DMS79 treated with DMSO at 0.1 percent for 48 hours (cell line): ENCODE data around the gene TSPAN9.

Experiments
- DNase-seq: peaks from one replicate; lab custom pipeline; 2025; lab: John Stamatoyannopoulos, UW

TSPAN9 gene

GRCh38 chr12:3164454-3165077, 87.4 kb downstream of the TSPAN9 start:
- peak; percentile 10 for DNase-seq

GRCh38 chr12:3165078-3165980, 88.2 kb downstream of the TSPAN9 start:
- DNase-seq: no peak

DNA sequence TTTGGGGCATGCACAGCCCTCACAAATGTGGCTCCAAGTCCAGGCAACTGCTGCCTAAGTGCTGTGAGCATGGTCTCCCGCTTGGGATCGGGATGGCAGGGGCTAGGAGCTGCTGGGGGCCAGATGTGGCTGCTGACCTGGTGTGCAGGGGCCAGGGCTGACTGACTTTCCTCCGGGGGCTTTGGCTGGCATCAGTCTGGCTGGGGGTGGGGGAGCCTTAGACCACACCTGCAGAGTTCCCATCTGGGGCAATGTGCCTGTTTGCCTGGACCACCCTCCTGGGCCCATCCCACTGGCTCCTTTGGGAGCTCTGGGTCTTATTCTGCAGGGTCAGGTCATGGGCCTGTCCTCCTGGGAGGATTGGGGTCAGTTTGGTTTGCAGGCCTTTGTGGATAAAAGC, 90.5 kb downstream of the TSPAN9 start:
- DNase-seq: no peak

DNA sequence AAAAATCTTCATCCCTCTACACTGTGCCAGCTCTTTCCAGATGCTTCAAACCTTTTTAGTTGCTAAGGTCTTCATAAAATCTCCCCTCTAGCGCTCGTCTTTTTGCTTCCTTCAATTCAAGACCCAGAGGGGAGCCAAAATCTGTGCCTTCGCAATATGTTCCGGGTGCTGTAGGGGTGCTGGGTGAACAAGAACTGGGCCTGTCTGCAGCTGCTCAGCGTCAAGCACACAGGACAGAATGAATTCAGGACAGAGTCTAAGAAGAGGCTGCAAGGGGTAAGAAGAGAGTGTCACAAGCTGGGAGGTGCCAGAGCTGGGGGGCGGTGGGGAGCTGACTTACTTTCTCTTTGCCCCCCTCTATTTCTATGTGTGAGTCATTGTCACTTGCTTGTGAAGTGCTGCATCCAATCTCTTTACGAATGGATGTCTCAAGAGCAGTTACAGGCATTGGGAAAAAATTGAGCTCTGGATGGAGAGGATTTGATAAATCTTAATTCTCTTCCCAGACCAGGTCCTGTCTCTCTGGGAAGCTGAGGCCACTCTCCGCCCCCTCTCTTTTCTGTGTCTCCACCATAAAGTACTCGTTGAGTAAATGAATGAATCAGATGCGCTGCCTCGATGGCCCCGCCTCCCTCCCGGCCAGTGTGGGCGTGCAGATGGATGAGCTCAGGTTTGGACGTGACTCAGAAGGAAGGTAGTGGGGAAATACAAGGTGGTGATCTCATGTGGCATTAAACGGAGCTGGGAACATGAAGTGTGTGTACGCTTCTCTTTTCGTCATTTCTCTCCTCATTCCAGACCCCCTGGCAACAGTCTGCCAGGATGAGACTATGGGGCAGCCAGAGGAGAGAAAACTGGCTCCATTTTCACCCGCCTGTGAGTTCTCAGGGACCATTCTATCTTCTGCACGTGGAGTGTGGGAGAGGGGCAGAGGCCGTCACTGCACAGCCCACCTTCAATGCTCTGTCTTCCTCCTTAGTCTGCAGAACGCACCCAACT, 91.3 kb downstream of the TSPAN9 start:
- peak; percentile 23 for DNase-seq

DNA sequence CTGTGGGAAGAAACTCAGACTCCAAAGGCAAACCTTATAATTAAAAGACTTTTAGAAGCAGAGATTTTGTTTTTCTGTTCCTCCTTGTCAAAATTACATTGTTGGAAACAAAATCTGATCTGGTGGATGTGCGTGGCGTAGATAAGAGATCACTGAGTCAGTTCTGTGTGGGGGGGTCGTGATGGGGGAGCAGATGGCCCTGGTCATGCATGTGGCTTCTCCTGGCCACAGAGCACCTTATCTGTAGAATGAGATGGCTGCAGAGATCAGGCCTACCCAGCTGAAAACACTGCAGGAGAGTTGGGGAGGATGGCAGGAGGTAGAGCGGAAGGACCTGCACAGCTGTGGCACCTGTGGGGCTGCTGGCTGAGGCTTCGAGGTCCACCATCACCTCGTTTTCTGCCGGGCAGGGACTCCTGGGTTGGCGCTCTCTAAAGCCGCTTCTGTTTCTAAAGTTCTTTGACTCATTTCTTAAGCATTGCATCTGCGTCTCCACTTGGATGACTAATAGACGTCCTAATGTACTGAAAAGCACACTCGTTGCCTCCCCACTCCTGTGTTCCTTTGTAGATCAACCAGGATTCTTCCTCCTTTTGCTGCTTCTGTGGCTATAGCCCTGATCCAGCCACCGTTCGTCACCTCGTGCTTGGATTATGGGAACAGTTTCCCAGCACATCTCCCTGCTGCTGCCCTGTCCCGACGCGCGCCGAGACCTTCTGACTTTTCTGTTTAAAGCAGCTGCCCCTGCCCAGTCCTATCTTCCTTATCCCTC, 93.4 kb downstream of the TSPAN9 start:
- no peak for DNase-seq

DNA sequence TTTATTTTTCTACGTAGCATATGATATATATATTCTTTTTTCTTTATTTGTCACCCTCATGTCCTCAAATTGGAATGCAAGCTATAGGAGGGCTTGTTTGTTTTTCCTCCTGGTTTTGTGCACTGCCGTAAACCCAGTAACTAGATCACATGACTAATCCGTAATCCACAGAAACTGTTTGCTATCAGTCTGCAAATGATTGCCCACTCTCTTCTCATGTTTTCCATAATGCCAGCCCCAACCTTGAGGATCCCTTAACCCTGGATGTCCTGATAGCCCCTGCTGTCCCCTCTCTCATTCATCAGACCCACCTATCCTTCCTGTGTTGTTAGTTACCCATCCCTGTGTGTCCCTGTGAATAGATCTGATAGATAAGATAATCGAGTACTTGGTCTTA, 94.0 kb downstream of the TSPAN9 start:
- no peak for DNase-seq

DNA sequence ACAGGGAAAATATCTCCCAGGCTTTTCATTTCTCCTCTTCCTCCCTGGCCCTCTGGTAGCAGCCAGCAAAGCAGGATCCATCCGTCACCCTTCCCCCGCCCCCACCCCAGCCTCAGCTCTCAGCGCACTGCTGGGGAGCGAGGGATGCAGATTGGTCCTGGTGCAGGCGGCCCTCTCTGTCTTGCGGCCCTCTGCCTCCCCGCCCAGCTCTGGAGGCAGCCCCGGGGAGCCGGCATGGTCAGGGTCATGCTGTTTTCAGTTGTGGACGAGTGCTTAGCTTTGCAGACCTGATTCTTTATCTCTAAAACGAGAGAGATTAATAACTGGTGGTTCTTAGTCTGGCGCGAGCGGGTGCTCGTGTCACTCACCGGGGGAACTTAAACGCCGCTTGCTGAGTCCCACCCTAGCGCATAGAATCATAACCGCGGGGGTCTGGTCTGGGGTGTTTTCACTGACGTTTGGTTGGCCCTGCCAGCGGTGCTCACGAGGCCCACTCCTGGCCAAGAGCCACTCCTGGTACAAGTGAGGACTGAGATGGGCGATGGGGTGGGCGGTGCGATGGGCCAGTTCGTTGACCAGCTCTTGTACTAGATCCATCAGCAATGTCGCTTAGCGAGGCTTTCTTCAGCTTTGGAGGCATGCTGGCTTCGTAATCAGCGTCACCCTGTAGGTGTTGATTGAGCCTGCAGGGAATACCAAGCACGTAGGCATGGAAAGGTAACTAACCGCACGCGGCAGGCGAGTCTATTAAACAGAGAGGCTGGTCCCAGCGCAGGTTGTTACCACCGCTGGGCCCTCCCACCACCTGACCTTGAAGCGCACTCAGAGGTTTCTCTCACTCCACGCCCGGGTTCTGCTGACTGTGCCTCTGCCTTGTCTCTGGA, 95.2 kb downstream of the TSPAN9 start:
- peak; percentile 87 for DNase-seq

DNA sequence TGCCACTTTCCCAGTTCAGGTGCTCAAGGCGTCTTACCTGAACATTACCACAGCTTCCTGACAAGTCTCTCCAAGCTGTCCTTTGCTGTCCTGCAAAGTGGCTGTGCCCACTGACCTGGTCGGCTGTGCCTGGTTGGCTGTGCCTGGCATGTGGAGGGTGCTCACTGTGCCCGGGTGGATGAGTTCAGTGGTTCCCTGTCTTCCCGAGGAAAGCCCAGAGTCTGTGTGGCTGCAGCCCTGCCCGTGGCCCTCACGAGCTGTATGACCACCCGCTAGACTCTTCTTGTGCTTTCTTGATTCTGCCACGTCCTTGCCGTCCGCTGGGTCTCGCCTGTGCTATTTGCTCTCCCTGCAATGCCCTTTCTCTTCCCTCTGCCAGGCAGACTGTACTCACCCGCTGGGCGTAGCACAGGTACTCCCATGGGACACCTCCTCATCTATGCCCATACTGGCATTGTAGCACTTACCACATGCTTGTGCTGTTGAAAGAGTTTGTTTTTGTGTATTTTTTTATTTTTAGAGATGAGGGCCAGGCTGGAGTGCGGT, 95.9 kb downstream of the TSPAN9 start:
- DNase-seq: peak; percentile 78

DNA sequence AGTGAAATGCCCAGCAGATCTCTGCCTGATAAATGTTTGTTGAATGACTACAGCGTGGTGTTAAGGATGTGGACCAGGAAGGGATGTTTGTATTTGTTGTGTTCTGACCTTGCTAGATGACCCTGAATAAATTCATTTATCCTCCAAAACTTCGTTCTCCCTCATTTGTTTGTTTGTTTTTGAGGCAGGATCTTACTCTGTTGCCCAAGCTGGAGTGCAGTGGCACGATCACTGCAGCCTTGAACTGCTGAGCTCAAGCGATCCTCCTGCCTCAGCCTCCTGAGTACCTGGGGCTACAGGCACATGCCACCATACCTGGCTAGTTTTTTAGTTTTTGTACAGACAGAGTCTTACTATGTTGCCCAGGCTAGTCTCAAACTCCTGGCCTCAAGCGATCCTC, 96.7 kb downstream of the TSPAN9 start:
- no peak for DNase-seq

GRCh38 chr12:3175238-3175637, 98.1 kb downstream of the TSPAN9 start:
- no peak for DNase-seq

- DNase-seq: no peak
These were observed 99.6 kb downstream of the TSPAN9 start for GRCh38 chr12:3176754-3177153.

- DNase-seq: no peak
These were observed 100.7 kb downstream of the TSPAN9 start for GRCh38 chr12:3177778-3178425.

DNA sequence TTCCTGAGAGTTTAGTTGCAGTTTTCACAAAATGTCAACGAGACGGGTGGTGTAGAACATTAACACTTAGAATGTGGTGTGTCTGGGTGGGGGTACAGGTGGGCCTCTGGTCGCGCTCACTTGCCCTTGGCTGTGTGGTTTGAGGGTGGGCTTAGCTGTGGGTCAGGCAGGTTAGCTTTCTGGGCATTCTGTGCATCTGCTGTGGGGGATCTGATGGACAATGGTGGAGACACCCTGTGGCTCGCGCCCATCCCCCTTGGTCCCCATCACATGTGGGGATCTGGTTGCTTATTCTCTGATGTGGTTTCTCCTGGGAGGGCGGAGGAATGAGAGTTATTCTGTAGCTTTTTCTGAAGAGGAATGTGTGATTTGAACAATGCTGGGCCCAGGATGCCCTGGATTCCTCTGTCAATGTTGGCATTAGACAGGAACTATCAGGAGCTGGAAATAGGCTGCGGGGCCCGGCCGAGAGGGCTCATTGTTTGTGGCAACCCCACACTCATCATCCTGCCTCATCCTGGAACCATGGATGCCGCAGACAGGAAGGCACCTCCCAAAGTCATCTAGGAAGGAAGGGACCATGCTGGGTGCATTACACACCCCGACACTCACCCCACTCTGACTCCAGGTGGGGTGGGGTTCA, 101.6 kb downstream of the TSPAN9 start:
- DNase-seq: no peak

DNA sequence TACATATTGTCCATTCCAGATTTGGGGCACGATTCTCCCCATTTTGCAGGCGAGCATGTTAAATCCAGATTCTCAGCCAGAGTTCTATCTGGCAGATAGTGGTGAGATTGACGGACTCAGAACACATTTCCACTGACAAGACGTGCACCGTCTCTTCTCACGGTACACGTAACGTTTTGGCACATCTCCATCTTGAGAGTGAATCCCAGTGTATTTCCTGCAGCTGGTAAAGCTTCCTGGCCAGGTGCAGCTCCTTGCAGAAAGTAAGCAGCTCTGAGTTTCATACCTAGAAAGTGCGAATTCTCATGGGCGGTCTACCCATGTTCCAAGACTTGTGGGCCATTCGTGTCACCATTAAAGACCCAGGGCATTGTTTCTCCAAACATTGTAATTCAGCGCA, 102.6 kb downstream of the TSPAN9 start:
- peak; percentile 10 for DNase-seq

DNA sequence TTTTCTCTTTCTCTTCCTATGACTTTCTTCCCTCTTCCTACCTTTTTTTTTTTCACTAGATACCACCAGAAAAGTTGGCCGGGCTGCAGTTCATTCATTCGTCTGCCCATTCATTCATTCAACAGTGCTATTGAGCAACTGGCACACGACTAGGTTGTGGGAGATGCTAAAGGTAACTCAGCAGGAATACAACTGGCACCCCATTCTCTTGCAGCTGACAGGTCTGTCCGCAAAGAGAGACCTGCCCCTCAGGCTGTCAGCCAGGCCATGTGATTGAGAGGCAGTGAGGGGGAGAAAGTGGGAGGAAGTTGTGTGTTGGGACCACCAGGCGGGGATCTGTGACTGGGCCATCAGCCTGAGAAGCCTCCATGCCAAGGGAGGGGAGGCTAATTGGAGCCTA, 105.2 kb downstream of the TSPAN9 start:
- DNase-seq: no peak

GRCh38 chr12:3184485-3184884, 107.3 kb downstream of the TSPAN9 start:
- no peak for DNase-seq

- no peak for DNase-seq
These were observed 108.2 kb downstream of the TSPAN9 start for GRCh38 chr12:3185260-3185870.

GRCh38 chr12:3186546-3187215, 109.5 kb downstream of the TSPAN9 start:
- DNase-seq: peak; percentile 98
